Stimulated activated naive CD8-positive, alpha-beta T cell treated with anti-CD3 and anti-CD28 coated beads, Interleukin-15, amount 100 ng/mL, for 72 hours (primary cell): ENCODE data around the gene CBX6.

Experiments used
- ATAC-seq: fragments of 150-1000 bp; cut with Tn5 transposase; 2 replicates; pipeline ENCODE4 v1.10.0; 2021; ENCODE audit warnings: mild to moderate bottlenecking, moderate library complexity
- DNase-seq, 2 donors: peaks; one replicate each; pipeline ENCODE4 v3.0.0; 2021 to 2022
- H3K27ac Mint-ChIP-seq, 2 donors: one replicate each; pipeline ENCODE4 v1.8.0; 2022; ENCODE audit warnings: mild to moderate bottlenecking in 2 of 2, mixed read lengths in 2 of 2, moderate library complexity in 2 of 2
- H3K27me3 Mint-ChIP-seq: one replicate; pipeline ENCODE4 v1.8.0; 2022; ENCODE audit warnings: mixed read lengths
- H3K4me1 Mint-ChIP-seq: one replicate; pipeline ENCODE4 v1.8.0; 2022; ENCODE audit warnings: mild to moderate bottlenecking, mixed read lengths
- H3K4me3 Mint-ChIP-seq, 2 donors: one replicate each; pipeline ENCODE4 v1.8.0; 2022; ENCODE audit warnings: mild to moderate bottlenecking in 2 of 2, mixed read lengths in 2 of 2, moderate library complexity in 1 of 2
- H3K9me3 Mint-ChIP-seq, 2 donors: one replicate each; pipeline ENCODE4 v1.8.0; 2022; ENCODE audit warnings: mixed read lengths in 2 of 2

CBX6 gene

DNA sequence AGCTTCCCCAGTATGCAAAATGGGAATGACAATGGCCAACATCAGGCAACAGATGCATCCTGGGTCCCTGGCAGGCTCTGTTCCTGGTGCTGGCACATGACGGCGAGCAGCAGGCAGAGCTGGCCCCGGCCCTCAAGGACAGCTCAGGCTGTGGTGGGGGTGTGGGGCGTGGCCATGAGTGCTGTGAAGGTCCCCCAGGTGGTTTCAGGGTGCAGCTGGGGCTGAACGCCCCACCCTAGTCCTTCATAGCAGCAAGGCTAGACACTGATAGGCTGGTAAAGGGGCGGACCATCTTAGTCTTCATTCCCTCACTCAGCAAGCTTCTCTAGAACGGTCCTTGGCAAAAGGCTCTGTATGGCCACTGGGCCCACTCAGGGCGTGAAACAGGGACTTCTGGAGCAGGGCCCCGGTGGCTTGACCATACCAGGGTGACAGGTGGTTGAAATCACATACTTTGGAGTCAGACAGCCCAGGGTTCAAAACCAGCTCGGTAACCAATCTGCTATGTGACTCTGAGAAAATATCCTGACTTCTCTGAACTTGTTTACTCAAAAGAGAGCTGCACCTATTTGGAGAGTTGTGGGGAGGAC, 43.3 kb downstream of the CBX6 start:
- no peaks in the 10 kb centered on the region for H3K4me1 Mint-ChIP-seq
- H3K27me3 Mint-ChIP-seq, result no peaks in the 10 kb centered on the region
- ATAC-seq (no peak), DNase-seq (no peak)
- H3K4me3 Mint-ChIP-seq, result no peak overlapping the region
- no peaks in the 10 kb centered on the region for H3K9me3 Mint-ChIP-seq
- no peak overlapping the region for H3K27ac Mint-ChIP-seq

DNA sequence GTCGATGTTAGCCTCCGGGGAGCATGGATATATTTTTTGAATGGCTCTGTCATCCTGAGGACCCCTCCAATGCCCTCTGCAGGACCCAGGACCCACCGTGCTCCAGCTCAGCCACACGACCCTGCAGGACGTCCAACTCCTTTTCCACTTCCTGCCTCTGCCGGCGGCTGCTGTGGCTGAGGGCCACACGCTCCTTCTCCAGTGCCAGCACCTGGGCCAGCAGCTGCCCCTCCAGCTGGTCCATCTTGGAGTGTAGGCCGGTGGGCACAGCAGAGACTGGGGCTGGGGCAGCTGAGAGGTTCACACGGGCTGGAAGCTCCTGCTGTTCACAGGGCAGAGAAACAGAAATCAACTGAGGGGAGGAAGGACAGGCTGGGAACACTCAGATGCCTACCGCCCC, 43.8 kb downstream of the CBX6 start:
- Mint-ChIP-seq H3K27me3 (no peaks in the 10 kb centered on the region), H3K4me3 (no peak overlapping the region), H3K27ac (peak overlapping the region in 1 of 2 donors; percentile 34), H3K9me3 (no peaks in the 10 kb centered on the region), H3K4me1 (no peaks in the 10 kb centered on the region)
- ATAC-seq (no peak), DNase-seq (no peak)

DNA sequence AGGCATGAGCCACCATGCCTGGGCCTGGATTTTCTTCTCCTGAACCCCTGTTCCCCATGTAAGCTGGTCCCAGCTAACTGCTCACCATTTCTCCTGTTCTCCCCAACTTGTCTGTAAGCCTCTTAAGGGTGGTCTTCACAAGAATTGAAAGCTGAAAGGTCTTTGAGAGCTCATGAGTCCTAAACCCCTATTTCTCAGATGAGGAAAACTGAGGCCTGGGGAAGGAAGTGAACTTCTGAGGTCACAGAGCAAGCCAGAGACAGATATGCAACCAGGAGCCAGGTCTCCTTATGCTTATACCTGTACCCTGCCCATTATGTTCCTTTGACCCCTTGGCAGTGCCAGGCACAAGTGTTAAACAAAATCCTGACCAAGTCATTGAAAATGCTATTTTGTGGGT, 44.5 kb downstream of the CBX6 start:
- H3K27me3 Mint-ChIP-seq, result no peaks in the 10 kb centered on the region
- H3K4me3 Mint-ChIP-seq, result no peak overlapping the region
- DNase-seq (no peak), ATAC-seq (no peak)
- no peaks in the 10 kb centered on the region for H3K9me3 Mint-ChIP-seq
- H3K27ac Mint-ChIP-seq, result no peak overlapping the region
- H3K4me1 Mint-ChIP-seq, result no peaks in the 10 kb centered on the region

DNA sequence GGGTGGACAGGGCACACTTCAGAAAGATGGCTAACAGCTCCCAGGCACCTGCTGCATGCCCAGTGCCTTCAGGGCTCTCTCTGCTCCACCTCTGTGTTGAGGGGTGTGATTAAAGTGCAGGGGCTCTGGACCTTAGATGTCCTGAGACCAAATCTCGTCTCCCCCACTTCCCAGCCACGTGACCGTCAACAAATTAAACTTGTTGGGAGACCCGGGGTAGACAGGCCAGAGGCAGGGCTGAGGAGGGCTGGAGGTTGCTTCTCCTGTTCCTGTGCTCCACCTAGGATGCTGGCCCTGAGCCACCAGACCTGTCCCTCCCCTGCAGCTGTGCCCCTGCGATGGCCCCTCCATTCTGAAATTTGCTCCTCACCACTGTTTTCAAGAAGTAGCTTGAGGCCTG, 45.2 kb downstream of the CBX6 start:
- DNase-seq, result no peak
- H3K4me1 Mint-ChIP-seq, result no peaks in the 10 kb centered on the region
- H3K27ac Mint-ChIP-seq, result no peak overlapping the region
- no peaks in the 10 kb centered on the region for H3K9me3 Mint-ChIP-seq
- no peak for ATAC-seq
- no peak overlapping the region for H3K4me3 Mint-ChIP-seq
- H3K27me3 Mint-ChIP-seq, result no peaks in the 10 kb centered on the region

DNA sequence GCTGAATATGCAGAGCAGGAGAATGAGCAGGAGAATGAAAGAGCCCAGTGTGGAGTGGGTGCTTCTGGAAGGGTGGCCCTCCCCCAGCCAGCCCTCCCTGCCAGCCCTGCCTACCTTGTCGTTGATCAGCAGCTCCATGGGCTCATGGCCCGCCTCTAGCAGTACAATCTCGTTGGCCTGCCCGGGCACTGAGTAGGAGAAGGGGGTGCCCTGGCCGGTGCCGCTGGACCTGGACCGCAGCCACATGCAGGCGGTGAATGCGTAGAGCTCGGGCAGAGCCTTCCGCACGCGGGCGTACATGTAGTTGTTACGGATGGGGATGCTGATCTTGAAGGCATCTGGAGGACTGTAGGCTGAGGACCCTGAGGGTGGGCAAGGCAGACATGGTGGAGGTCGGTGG, 45.6 kb downstream of the CBX6 start:
- no peak for DNase-seq
- no peaks in the 10 kb centered on the region for H3K4me1 Mint-ChIP-seq
- H3K27ac Mint-ChIP-seq, result no peak overlapping the region
- H3K9me3 Mint-ChIP-seq, result no peaks in the 10 kb centered on the region
- no peak for ATAC-seq
- no peaks in the 10 kb centered on the region for H3K27me3 Mint-ChIP-seq
- no peak overlapping the region for H3K4me3 Mint-ChIP-seq

DNA sequence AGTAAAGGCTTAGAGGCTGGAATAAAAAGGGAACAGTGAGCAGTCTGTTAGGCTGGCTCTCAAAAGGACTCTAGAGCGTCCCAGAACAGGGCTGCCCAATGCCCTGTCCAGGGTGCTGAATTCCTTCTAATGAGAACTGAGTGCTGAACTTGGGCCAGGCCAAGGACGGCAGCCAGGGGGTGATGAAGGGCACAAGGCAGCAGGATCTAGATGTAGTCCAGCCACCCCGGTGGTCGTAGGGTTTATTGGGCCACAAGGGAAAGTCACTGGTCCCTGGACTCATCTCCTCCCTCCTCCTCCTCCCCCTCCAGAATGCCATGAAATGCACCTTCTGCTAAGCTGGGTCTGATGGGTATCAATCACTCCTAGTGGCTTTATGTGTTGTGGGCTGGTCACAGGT, 47.4 kb downstream of the CBX6 start:
- ATAC-seq, result peak; percentile 66

DNA sequence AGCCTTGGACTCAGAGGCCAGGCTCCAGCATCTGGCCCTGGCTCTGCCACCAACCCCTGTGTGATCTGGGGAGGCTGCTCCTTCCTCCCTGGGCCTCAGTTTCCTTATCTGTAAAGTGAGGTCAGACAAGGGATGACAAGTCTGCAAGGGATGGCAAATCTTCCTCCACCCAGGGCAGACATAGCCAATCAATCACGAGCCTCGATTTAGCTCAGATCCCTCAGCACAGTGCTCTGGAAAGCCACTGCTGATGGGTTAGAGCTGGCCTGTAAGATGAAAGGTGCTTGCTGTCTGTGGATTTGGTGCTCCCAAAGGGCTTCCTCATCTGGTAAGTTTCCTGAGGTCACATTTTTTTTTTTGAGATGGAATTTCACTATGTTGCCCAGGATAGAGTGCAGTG, 48.4 kb downstream of the CBX6 start:
- no peak overlapping the region for H3K4me3 Mint-ChIP-seq
- H3K27me3 Mint-ChIP-seq, result no peaks in the 10 kb centered on the region
- ATAC-seq (no peak), DNase-seq (no peak)
- H3K9me3 Mint-ChIP-seq, result no peaks in the 10 kb centered on the region
- no peaks in the 10 kb centered on the region for H3K4me1 Mint-ChIP-seq
- no peak overlapping the region for H3K27ac Mint-ChIP-seq

More for the DNA sequence above, 47.4 kb downstream of the CBX6 start:
- Mint-ChIP-seq H3K4me3 (no peak overlapping the region), H3K9me3 (no peaks in the 10 kb centered on the region), H3K27ac (no peak overlapping the region), H3K27me3 (no peaks in the 10 kb centered on the region), H3K4me1 (no peaks in the 10 kb centered on the region)
- peak; percentile 35 to 36 for DNase-seq

DNA sequence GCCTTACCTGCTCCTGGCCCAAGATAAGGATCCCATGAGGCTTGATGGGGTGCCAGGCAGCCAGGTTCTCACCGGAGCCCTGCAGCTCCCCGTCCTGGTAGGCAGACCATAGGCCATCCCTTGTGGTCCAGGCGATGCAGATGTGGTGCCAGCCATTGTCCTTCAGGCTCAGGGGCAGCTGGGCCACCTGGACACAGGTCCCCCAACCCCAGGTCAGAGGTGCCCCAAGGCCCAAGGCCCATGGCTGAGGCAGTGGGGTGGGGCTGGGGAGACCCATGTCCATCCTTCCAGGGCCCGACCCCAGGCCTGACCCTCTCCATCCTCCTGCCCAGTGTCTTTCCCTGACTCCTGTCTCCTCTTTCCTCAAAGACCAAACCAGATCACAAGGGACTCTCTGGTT, 48.9 kb downstream of the CBX6 start:
- no peak overlapping the region for H3K4me3 Mint-ChIP-seq
- no peak for DNase-seq

DNA sequence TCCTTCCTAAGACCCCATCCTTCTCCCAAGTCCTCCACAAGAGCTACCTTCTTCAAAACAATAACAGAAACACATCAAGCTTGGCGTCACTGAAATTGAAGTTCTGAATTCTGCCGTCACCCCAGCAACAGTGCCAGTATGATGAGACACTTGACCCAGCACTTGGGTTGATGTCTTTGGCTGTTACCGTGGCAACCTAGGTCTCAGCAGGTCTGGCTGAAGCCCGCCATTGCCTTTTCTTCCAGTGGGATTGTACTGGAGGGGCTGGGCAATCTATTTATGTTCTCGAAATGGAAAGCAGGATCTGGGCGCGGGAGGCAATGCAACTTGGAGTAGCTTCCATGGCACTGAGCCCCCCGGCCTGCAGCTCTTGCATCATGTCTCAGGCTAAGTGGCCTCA, 52.0 kb downstream of the CBX6 start:
- Mint-ChIP-seq H3K27ac (no peak overlapping the region), H3K4me1 (no peaks in the 10 kb centered on the region), H3K4me3 (no peak overlapping the region), H3K27me3 (no peaks in the 10 kb centered on the region), H3K9me3 (no peaks in the 10 kb centered on the region)
- DNase-seq (no peak), ATAC-seq (no peak)

More for the DNA sequence above, 48.9 kb downstream of the CBX6 start:
- ATAC-seq, result no peak
- H3K9me3 Mint-ChIP-seq, result no peaks in the 10 kb centered on the region
- H3K27me3 Mint-ChIP-seq, result no peaks in the 10 kb centered on the region
- no peak overlapping the region for H3K27ac Mint-ChIP-seq
- H3K4me1 Mint-ChIP-seq, result no peaks in the 10 kb centered on the region

DNA sequence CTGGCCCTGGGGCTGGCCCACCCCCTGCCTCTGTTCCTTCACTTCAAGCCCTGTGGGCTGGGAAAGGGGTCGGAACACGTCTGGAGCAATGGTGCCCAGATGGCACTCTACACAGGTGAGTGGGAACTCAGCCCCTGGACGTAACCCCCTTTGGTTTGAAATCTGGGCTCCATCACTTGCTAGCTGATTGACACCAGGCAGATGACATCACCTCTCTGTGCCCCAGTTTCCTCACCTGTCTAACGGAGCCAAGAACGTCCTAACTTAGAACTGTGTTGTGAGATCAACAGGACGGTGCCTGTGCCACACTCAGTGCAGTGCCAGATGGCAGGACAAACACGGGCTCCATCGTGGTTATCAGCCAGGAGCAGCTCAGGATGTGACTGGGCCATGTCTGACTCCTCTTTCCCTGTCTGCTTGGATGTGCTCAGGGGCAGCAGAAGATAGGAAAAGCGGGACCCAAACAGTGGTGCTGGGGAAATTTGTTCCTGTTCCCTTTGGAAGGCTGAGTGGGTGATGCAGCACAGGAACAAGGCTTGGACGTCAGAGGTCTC, 52.6 kb downstream of the CBX6 start:
- Mint-ChIP-seq H3K4me1 (no peaks in the 10 kb centered on the region), H3K27ac (no peak overlapping the region), H3K9me3 (no peaks in the 10 kb centered on the region), H3K4me3 (no peak overlapping the region), H3K27me3 (no peaks in the 10 kb centered on the region)
- ATAC-seq (no peak), DNase-seq (no peak)

DNA sequence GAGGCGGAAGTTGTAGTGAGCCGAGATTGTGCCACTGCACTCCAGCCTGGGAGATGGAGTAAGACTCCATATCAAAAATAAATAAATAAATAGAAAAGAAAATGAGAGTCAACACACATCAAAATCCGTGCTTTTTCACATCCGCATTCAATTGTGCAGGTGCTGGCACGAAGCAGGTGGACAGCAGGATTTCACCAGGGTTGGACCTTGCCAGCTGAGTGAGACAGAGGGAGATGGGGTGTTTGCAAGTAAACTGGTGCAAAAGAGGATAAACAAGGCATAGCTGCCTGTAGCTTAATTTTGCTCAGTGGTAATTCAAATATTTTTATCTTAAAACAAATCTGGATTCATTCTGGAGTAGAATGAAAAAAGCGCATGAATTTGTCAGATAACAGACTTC, 54.8 kb downstream of the CBX6 start:
- Mint-ChIP-seq H3K27me3 (no peaks in the 10 kb centered on the region), H3K4me1 (no peaks in the 10 kb centered on the region), H3K4me3 (no peak overlapping the region), H3K27ac (no peak overlapping the region), H3K9me3 (no peaks in the 10 kb centered on the region)
- no peak for ATAC-seq
- DNase-seq, result no peak

DNA sequence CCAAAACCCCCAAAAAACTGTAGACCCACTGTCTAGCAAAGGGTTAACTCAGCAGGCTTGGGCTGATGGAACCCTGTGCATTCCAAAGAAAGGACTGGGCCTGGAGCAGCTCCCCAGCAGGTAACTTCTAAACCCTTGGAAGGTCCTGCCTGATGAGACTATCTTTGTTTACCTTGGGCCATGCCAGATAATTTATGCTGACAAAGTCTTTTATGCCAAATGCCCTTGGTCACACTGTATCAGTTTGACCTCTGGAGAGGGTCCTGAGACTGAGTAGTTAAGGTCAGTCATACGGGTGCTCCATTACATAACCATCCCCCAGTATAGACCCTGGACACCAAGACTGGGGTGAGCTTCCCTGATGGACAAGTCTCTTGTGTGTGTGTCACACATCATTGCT, 56.2 kb downstream of the CBX6 start:
- H3K9me3 Mint-ChIP-seq, result peaks cover 0 to 5% of the 10 kb centered on the region in 2 donors

More for the DNA sequence above, 56.2 kb downstream of the CBX6 start:
- DNase-seq (no peak), ATAC-seq (no peak)
- Mint-ChIP-seq H3K4me1 (no peaks in the 10 kb centered on the region), H3K27ac (no peak overlapping the region), H3K4me3 (no peak overlapping the region), H3K27me3 (no peaks in the 10 kb centered on the region)
